IPS-11a (cell line): ENCODE results near the gene ESR2.

Source experiments
- H3K4me3 ChIP-seq: one replicate; pipeline ENCODE4 v1.5.1; 2013; ENCODE audit warnings: low read depth, low read length, control low read depth

Gene ESR2

DNA sequence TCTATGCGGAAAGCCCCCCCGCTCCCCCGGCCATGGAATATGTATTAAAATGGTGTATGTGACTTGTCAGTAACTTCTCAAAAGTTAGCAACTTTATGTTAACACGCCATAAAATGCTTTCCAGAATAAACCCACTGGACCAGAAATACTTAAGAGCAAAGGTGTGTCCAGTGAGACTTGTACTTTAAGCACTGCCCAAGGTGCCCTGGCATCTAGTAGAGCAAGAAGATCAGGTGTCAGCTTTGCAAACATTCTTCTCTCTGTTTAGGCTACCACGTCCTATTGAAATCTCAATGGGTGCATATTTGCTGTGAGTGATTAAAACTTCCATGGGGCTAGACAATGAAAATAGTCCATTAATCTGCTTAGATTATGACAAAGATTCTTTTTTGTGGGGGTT lies 201.2 kb downstream of the ESR2 start:
- no peak overlapping the region for H3K4me3 ChIP-seq

GRCh38 chr14:64092338-64092737 lies 201.8 kb downstream of the ESR2 start:
- no peak overlapping the region for H3K4me3 ChIP-seq

- no peak overlapping the region for H3K4me3 ChIP-seq
Measured at GRCh38 chr14:64091217-64091616, 203.0 kb downstream of the ESR2 start.

- H3K4me3 ChIP-seq: no peak overlapping the region
Measured at GRCh38 chr14:64089920-64090319, 204.3 kb downstream of the ESR2 start.

- H3K4me3 ChIP-seq: no peak overlapping the region
Measured at GRCh38 chr14:64088647-64088964, 205.6 kb downstream of the ESR2 start.

DNA sequence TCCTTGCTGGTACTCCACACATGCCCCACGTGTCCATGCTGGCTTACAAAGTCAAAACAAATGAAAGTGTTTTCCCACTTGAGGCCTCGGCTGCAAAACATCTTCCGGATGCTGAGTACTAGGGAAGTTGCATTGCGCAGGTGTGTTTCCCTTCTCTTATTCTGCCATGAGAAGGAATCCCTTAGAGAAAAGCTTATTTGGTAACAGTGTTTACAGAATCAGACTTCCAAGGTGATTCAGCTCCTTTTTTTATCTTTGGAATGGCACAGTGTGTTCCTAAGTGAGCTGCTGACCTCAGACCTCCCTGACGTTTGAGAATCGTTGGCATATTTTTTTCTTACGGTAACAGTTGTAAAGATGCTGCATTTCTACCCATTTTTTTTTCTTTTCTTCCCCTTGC lies 211.3 kb downstream of the ESR2 start:
- no peak overlapping the region for H3K4me3 ChIP-seq

DNA sequence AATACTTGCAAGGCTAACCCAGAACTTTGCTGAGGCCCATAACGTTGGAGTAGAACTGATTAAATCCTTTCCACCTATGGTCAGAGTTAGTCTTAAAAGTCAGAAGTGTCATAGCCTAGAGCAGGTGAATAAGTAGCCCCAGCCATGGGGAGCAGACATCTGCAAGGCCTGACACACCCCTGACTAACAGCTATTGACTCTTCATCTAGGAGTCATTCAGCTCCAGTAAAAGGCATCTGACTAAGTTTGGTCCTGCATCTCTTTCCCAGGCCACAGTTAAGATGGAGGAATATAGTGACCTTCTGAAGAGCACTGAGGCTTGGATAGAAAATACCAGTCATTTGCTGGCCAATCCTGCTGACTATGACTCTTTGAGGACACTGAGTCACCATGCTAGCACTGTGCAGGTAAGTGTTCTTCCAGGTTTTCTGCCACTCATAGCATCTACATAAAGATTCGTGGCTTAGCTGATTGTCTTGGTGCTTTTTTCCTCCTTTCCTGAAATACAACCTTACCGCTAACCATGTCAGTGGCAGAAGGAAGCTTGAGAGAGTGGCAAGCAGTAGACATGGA lies 212.9 kb downstream of the ESR2 start:
- H3K4me3 ChIP-seq: no peak overlapping the region

DNA sequence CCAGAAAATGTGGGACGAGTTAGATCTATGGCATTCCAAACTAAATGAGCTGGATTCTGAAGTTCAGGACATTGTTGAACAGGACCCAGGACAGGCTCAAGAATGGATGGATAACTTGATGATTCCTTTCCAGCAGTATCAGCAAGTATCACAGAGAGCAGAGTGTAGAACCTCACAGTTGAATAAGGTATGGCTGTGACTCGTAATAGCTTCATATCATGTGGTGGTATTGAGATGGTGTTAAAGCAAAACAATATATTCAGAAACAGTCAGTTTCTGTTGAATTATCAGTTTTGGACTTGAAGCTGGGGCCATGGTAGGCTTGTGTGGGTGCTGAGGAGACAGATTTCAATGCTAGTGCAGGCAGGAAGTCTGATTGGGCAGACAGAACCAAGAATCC lies 213.7 kb downstream of the ESR2 start:
- H3K4me3 ChIP-seq: no peak overlapping the region

GRCh38 chr14:64075613-64076005 lies 218.6 kb downstream of the ESR2 start:
- no peak overlapping the region for H3K4me3 ChIP-seq

GRCh38 chr14:64074961-64075612 lies 219.1 kb downstream of the ESR2 start:
- H3K4me3 ChIP-seq: no peak overlapping the region

DNA sequence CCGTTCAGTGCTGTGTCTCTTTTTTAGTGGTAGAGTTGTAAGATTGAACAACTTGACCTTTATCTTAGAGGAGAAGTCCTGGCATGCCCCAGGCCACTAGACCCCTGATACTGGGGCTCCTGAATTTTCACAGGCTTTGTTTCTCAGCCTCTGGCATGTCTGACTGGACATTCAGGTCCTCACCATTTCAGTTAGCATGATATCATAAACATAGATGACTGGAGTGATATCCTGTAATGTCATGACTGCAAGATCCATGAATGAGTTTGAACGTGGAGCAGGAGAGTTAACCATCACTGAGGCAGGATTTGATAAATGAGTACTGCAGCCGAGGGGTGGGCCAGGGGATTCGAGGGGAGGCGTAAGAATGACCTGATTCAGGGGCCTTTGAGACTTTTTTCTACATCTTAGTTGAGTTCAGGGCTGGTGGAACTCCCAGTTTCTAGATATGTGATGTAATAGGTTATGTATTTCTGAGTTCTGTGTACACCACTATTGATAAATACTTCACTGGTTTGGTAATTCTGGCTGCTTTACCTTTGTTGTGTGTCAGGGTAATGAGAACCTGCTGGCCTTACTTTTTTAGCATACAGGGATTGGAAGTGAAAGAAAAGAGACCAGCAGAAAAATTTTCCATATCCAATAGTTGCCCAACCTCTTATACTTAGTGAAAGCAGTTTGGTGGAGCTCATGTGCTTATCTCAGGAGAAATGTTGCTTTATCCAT lies 224.4 kb downstream of the ESR2 start:
- H3K4me3 ChIP-seq: no peak overlapping the region

DNA sequence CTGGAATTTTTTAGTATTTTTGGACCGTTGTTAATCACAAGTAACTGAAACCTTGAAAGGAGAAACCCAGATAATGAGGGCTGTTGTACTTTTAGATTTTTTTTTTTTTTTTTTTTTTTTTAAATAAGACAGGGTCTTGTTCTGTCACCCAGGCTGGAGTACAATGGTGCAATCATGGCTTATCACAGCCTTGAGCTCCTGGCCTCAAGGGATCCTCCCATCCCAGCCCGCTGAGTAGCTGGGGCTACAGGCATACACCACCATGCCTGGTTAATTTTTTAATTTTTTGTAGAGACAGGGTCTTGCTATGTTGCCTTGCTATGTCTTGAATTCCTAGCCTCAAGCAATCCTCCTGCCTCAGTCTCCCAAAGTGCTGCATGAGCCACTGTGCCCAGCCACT lies 229.7 kb downstream of the ESR2 start:
- no peak overlapping the region for H3K4me3 ChIP-seq

DNA sequence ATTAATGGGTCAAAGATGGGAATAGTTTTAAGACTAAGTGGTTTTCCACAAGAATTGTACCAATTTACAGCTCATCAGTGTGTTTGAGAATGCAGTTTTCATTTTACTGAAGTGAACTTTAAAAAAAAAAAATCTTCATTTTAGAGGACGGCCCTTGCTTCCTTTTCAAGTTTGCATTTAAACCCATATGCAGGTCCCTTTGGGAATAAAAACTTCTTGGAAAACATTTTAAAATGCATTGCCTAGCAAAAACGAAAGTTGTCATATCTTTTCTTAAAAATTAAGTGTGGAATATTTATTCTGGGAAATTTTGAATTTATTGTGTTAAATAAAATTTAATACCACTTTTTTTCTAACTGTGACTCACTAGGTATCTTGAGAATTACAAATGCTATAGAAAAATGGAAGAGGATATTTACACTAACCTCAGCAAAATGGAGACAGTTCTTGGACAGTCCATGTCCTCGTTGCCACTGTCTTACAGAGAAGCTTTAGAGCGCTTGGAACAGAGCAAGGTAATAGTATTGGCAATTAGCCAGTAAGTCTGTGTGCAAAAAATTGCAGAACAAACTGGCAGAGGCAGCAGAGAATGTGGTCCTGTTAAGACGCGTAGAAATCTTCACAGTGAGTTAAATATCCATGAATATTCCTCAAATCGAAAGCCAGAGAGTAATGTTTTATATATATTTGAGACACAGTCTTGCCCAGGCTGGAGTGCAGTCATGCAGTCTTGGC lies 231.6 kb downstream of the ESR2 start:
- no peak overlapping the region for H3K4me3 ChIP-seq

- no peak overlapping the region for H3K4me3 ChIP-seq
Measured at GRCh38 chr14:64061706-64062105, 232.5 kb downstream of the ESR2 start.

DNA sequence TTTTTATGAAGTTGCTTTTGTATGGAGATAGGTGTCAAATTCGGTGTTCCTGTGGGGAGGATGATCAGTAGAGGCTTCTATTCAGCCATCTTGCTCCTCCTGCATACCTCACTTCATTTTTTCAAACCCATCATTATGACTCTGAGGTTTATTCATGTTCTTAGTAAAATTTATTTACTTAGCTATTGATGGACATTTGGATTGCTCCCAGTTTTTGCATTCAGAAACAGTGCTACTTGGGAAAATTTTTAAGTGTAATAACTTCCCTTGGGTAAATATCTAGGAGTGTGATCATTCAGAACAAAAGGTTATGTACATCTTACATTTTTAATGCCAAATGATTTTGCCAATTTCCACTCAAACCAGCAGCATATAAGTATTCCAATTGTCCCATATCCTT lies 233.1 kb downstream of the ESR2 start:
- no peak overlapping the region for H3K4me3 ChIP-seq

DNA sequence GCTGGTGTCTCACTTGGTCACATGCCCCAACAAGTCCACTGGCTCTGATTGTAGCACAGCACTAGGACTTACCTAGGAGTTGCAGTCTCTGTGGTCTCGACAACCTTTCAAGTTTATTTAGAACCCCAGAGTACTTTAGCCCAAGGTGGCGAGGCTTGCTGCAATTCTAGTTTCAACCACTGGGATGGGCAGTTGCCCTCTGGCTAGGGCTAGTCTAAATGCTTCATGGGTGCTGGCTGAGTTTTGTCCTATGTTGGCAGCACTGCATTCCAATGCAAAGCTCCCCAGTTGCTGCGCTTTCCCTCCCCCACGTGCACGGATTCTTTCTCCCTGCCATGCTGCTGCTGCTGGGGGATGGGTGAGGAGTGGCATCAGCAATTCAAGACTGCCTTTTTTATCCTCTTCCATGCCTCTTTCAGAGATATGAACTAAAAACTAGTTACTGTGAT lies 233.5 kb downstream of the ESR2 start:
- H3K4me3 ChIP-seq: no peak overlapping the region

DNA sequence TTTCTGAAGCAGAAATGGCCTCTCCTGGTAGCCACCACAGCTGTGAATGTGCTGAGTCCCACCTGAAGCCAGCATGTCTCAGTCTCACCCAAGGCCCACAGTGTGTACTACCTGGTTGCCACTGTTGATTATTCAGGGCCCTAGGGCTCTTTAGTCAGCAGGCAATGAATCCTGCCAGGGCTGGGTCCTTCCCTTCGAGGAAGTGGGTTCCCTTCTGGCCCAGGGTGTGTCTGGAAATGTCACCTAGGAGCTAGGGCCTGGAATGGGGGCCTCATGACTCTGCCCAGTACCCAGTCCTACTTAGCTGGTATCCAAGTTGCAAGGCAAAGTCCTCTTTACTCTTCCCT lies 234.0 kb downstream of the ESR2 start:
- H3K4me3 ChIP-seq: no peak overlapping the region

GRCh38 chr14:64059454-64060198 lies 234.5 kb downstream of the ESR2 start:
- H3K4me3 ChIP-seq: no peak overlapping the region

- H3K4me3 ChIP-seq: no peak overlapping the region
Measured at GRCh38 chr14:64053694-64054669, 240.2 kb downstream of the ESR2 start.
